T-cell (primary cell): ENCODE data around the gene ELF4. TPM values are rescaled to one million over a fixed set of nuclear protein-coding genes. Genes with fewer than 3 reads are reported as not detected.

Experiments
- ATAC-seq, 4 experiments: fragments of 200-7000 bp in 3 of 4; fragments of 150-1000 bp in 1 of 4; cut with Tn5 transposase; replicated peaks in 1 of 4; 1 replicate in 3 of 4; 2 replicates in 1 of 4; pipeline ENCODE4 v1.10.0; 2021; ENCODE audit warnings: moderate library complexity in 3 of 4, mild to moderate bottlenecking in 2 of 4, moderate number of reproducible peaks in 1 of 4
- CTCF ChIA-PET, 2 donors: fragments of 300-600 bp; sonication (Branson Sonifier 250); formaldehyde crosslinking; loops; one replicate each; lab custom pipeline; 2022; ENCODE audit warnings: antibody characterized with exemption in 2 of 2; lab: Charles Lee
- POLR2A ChIA-PET, 2 donors: fragments of 300-600 bp; sonication (Branson Sonifier 250); formaldehyde crosslinking; loops; one replicate each; lab custom pipeline; 2022; ENCODE audit warnings: antibody characterized with exemption in 2 of 2; lab: Charles Lee
- DNase-seq, 35 experiments: peaks; one replicate each; pipeline versions ENCODE4 v3.0.0 to v3.0.0-alpha.2; 2013 to 2023
- H3K27ac ChIP-seq: one replicate; pipeline ENCODE4 v1.5.1; 2013; ENCODE audit warnings: low read length
- H3K27me3 ChIP-seq, 2 experiments: replicated peaks in 1 of 2; 1 replicate in 1 of 2; 2 replicates in 1 of 2; pipeline versions ENCODE4 v1.6.1 to v1.7.0; 2013; ENCODE audit warnings: low read length in 1 of 2, mixed read lengths in 1 of 2; ENCODE audit not compliant: control insufficient read depth in 2 of 2, insufficient read depth in 2 of 2; ENCODE audit errors: extremely low read depth in 1 of 2
- H3K36me3 ChIP-seq, 2 donors: 1 replicate in 1 of 2; 2 replicates in 1 of 2; pipeline versions ENCODE4 v1.6.1 to v1.7.0; 2013; ENCODE audit warnings: low read length in 1 of 2; ENCODE audit not compliant: control insufficient read depth in 2 of 2, insufficient read depth in 1 of 2; ENCODE audit errors: extremely low read depth in 1 of 2
- H3K4me1 ChIP-seq, 2 experiments: 1 replicate in 1 of 2; 2 replicates in 1 of 2; pipeline versions ENCODE4 v1.6.1 to v1.7.0; 2013; ENCODE audit warnings: low read length in 2 of 2, mixed read lengths in 1 of 2; ENCODE audit not compliant: insufficient read depth in 2 of 2, control insufficient read depth in 1 of 2; ENCODE audit errors: extremely low read depth in 1 of 2
- H3K4me3 ChIP-seq, 2 donors: 1 replicate in 1 of 2; 2 replicates in 1 of 2; pipeline versions ENCODE4 v1.5.1 to v1.7.0; 2013; ENCODE audit warnings: mild to moderate bottlenecking in 2 of 2, low read length in 1 of 2, moderate library complexity in 1 of 2; ENCODE audit not compliant: control insufficient read depth in 1 of 2; ENCODE audit errors: extremely low read depth in 1 of 2
- H3K9me3 ChIP-seq: 2 replicates; pipeline ENCODE4 v1.7.0; 2013
- H3K27ac Mint-ChIP-seq, 2 donors: one replicate each; pipeline ENCODE4 v1.8.0; 2020 to 2021; ENCODE audit warnings: mild to moderate bottlenecking in 2 of 2, mixed read lengths in 2 of 2
- H3K27me3 Mint-ChIP-seq, 2 donors: one replicate each; pipeline ENCODE4 v1.8.0; 2021 to 2022; ENCODE audit warnings: mixed read lengths in 2 of 2
- H3K36me3 Mint-ChIP-seq: one replicate; pipeline ENCODE4 v1.8.0; 2021; ENCODE audit warnings: mixed read lengths
- H3K4me1 Mint-ChIP-seq, 3 donors: one replicate each; pipeline ENCODE4 v1.8.0; 2020 to 2022; ENCODE audit warnings: mixed read lengths in 3 of 3, mild to moderate bottlenecking in 1 of 3
- H3K4me3 Mint-ChIP-seq, 3 donors: one replicate each; pipeline ENCODE4 v1.8.0; 2020 to 2022; ENCODE audit warnings: mild to moderate bottlenecking in 3 of 3, mixed read lengths in 3 of 3, moderate library complexity in 3 of 3
- H3K9me3 Mint-ChIP-seq, 3 donors: one replicate each; pipeline ENCODE4 v1.8.0; 2020 to 2022; ENCODE audit warnings: mixed read lengths in 3 of 3
- WGBS: methylation state at CpG from one replicate; pipeline ENCODE4 v1.1.5; 2013; ENCODE audit warnings: missing lambda C conversion rate; ENCODE audit not compliant: insufficient coverage; 5-methylcytosine and 5-hydroxymethylcytosine counted together
- total RNA-seq, 35 experiments: library from RNA in 6 of 35; stranded (reverse) in 6 of 35; fragments of 120-200 nt in 1 of 35; gene quantifications; one replicate each; pipeline versions ENCODE4 v1.2.1 to v1.2.4 and lab custom pipeline; 2013 to 2026

Gene ELF4
- total RNA-seq, 5 donors from 2014 or later (not counting 1 experiment from before 2014, with no cell fraction given), result 30.0 to 35.6 (median 30.6) TPM

DNA sequence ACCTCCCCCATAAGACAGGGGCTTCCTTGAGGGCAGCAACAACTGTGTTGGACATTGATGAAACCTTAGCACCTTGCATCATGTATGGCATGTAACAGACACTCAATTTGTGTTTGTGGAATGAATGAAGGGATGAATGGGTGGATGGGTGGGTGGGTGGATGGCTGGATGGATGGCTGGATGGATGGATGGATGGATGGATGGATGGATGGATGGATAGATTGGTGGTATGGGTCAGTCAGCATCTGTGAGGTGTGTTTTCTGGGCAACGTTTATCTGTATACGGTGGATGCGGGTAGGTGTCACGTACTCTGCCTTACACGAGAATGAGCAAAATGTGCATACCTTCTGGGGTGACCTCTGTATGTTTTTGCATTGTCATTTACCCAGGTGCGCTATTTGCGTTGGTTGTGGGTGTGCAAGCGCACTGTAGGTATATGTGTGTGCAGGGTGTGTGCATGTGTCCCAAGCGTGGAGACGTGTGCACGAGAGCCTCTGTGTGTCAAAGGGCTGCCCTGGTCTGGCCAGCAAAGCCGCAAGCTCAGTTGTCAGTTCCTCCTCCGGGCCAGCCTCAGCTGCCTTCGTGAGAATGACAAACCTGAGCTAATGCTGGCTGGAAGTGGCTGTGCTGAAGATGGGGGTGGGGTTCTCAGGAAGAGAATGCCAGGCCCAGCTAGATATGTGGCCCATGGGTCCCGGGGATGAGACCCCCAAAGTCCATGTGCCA lies 26.5 kb downstream of the ELF4 start:
- peaks cover 7 to 93% of the 10 kb centered on the region in 2 experiments for H3K4me1 ChIP-seq
- ATAC-seq, result no peak
- CTCF ChIA-PET, result interaction anchor here (0.5 to 1.0 kb wide), 3 partner anchors 22 to 36 kb away, joined by 3 to 5 read pairs (median 3); no protein-coding TSS in a partner anchor
- Mint-ChIP-seq H3K4me1 (peaks cover 66 to 85% (median 80%) of the 10 kb centered on the region in 3 donors), H3K36me3 (peaks cover 5% of the 10 kb centered on the region), H3K27me3 (peaks cover 0 to 6% of the 10 kb centered on the region in 2 donors), H3K27ac (peak overlapping the region; percentile 94 to 98), H3K4me3 (peak overlapping the region; percentile 74 to 90 (median 83)), H3K9me3 (no peaks in the 10 kb centered on the region)
- H3K27ac ChIP-seq, result peak overlapping the region; percentile 68
- H3K4me3 ChIP-seq, result peak overlapping the region in 1 of 2 donors; percentile 58
- no peaks in the 10 kb centered on the region for H3K9me3 ChIP-seq
- H3K27me3 ChIP-seq, result no peaks in the 10 kb centered on the region
- POLR2A ChIA-PET, result interaction anchor here in 1 of 2 donors (0.6 kb wide), 1 partner anchor 112 kb away, joined by 3 read pairs; no protein-coding TSS in a partner anchor
- peak in 1 of 35 experiments; percentile 24 for DNase-seq
- H3K36me3 ChIP-seq, result peaks cover 0 to 10% of the 10 kb centered on the region in 2 donors
- 4% methylated on average over 7 of the region's 15 CpGs for WGBS

DNA sequence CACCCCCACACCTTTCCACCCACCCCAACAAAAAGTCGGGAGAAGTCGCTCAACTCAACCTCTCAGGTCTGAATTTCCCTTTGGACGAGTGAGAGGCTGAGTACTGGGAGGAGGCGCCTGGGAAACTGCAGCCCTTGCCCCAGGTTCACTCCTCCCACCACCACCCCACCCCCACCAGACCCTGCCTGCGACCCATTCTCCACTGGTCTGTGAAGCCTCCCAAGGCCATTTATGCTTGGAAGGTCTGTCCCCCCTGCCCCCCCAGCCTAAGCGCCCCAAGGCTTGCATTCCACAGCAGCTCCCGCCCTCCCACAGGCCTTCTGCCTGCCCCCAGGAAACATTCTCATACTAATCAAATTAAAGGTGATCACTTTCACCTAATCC lies 27.2 kb downstream of the ELF4 start:
- CTCF ChIA-PET, result interaction anchor here in 1 of 2 donors (2.5 kb wide), 1 partner anchor 39 kb away, joined by 22 read pairs; no protein-coding TSS in a partner anchor
- Histone ChIP-seq H3K4me3 (peak overlapping the region in 1 of 2 donors; percentile 38), H3K36me3 (peaks cover 0 to 10% of the 10 kb centered on the region in 2 donors), H3K27me3 (no peaks in the 10 kb centered on the region), H3K27ac (peak overlapping the region; percentile 86), H3K4me1 (peaks cover 7 to 85% of the 10 kb centered on the region in 2 experiments), H3K9me3 (no peaks in the 10 kb centered on the region)
- Mint-ChIP-seq H3K27me3 (peaks cover 0 to 6% of the 10 kb centered on the region in 2 donors), H3K4me3 (peak overlapping the region; percentile 82 to 90 (median 83)), H3K4me1 (peaks cover 59 to 79% (median 73%) of the 10 kb centered on the region in 3 donors), H3K9me3 (no peaks in the 10 kb centered on the region), H3K36me3 (peaks cover 5% of the 10 kb centered on the region), H3K27ac (peak overlapping the region; percentile 94 to 98)
- POLR2A ChIA-PET, result no interaction called here
- DNase-seq (no peak), ATAC-seq (no peak)
- WGBS, result 90% methylated on average over 2 of the region's 7 CpGs

DNA sequence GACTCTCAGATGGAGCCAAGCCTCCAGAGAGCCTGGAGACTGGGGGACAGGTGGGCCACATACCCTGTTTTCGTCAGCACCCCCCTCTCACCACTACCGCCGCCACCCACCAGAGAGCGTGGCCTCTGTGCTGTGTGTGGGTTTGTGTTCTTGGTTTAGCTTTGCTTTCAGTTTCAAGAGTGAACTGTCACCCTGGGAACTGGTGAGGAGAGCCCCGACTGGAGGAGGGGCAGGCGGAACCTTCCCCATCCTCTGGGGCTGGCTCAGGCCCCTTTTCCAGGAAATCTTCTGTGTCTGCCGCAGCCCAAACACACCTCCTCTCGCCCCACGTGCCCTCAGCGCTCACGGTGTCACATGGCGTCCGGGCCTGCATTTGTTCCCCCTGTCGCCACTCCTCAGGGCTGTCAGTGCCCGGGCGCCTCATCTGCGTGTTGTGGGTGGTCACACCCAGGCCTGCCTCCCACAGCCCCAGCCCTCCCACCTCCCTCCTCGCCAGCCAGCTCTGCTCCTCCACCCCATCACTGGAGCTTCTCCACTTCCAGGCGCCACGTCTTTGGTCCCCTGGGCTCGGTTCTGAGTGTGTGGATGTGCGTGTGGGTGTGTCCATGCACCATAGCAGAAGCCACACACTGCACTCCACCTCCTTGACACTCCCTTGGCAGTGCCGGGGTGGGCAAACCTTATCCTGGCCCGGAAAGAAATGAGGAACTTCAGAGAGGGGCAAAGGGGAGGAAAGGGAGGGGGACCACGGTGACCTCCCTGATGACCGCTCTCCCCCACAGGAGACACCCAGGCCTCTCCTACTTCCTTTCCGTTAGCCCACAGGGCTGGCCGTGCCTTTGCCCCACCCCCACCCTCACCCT lies 27.8 kb downstream of the ELF4 start:
- WGBS, result 0% methylated on average over 6 of the region's 28 CpGs
- Mint-ChIP-seq H3K27ac (peak overlapping the region; percentile 87 to 89), H3K9me3 (no peaks in the 10 kb centered on the region), H3K4me3 (peak overlapping the region; percentile 78 to 90 (median 82)), H3K36me3 (peaks cover 5% of the 10 kb centered on the region), H3K27me3 (peaks cover 0 to 6% of the 10 kb centered on the region in 2 donors), H3K4me1 (peaks cover 52 to 73% (median 68%) of the 10 kb centered on the region in 3 donors)
- DNase-seq (peak in 34 of 35 experiments; percentile 43 to 82 (median 57)), ATAC-seq (peak; percentile 67 to 80 (median 71))
- Histone ChIP-seq H3K27me3 (no peaks in the 10 kb centered on the region), H3K36me3 (peaks cover 0 to 13% of the 10 kb centered on the region in 2 donors), H3K9me3 (no peaks in the 10 kb centered on the region), H3K4me3 (peak overlapping the region in 1 of 2 donors; percentile 38), H3K27ac (peak overlapping the region; percentile 86), H3K4me1 (peaks cover 5 to 79% of the 10 kb centered on the region in 2 experiments)
- ChIA-PET POLR2A (interaction anchor here in 1 of 2 donors (0.5 kb wide), 1 partner anchor 9 kb away, joined by 3 read pairs; no protein-coding TSS in a partner anchor), CTCF (interaction anchor here (0.6 to 3.9 kb wide), 10 partner anchors 10 to 834 kb away, joined by 3 to 34 read pairs (median 4); no protein-coding TSS in a partner anchor)

- Histone ChIP-seq H3K27me3 (no peaks in the 10 kb centered on the region), H3K36me3 (peaks cover 0 to 14% of the 10 kb centered on the region in 2 donors), H3K27ac (peak overlapping the region; percentile 86), H3K9me3 (no peaks in the 10 kb centered on the region), H3K4me3 (peak overlapping the region in 1 of 2 donors; percentile 38), H3K4me1 (peaks cover 5 to 70% of the 10 kb centered on the region in 2 experiments)
- Mint-ChIP-seq H3K27ac (peak overlapping the region; percentile 87 to 89), H3K36me3 (peaks cover 5% of the 10 kb centered on the region), H3K4me1 (peaks cover 45 to 67% (median 61%) of the 10 kb centered on the region in 3 donors), H3K9me3 (no peaks in the 10 kb centered on the region), H3K27me3 (peaks cover 0 to 6% of the 10 kb centered on the region in 2 donors), H3K4me3 (peak overlapping the region; percentile 70 to 90 (median 82))
- 83% methylated on average over 1 of the region's 12 CpGs for WGBS
- ATAC-seq (no peak), DNase-seq (no peak)
- POLR2A ChIA-PET, result interaction anchor here in 1 of 2 donors (0.6 kb wide), 1 partner anchor 25 kb away, joined by 3 read pairs; no protein-coding TSS in a partner anchor
- CTCF ChIA-PET, result interaction anchor here (0.6 to 3.9 kb wide), 13 partner anchors 11 to 480 kb away, joined by 3 to 34 read pairs (median 4); no protein-coding TSS in a partner anchor
Observed at GRCh38 chrX:130081421-130082045, 28.8 kb downstream of the ELF4 start.

DNA sequence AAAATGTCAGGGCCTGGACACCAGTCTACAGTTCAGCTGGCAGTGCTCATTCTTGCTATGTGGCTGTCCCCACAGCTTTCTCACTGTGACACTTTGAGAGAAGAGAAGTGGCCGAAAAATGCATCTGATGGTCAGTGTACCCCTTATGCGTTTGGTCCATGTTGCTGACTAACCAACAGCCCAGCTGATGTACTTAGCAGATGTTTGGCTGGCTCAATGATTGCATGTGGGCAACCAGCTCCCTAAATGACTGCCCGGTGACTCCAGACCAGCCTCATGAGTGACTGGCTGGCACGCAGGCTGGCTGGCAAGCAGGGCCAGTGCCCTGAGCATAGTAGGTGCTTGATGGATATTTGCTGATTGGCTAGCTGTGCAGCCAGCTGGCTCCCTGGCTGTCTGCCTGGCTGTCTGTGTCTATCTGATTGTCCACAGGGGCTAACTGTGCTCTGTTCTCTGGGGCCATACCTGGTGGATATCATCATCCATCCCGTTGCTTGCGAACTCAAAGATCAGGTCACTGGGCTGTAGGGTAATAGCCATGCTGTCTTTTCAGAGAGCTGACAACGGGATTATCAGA lies 29.4 kb downstream of the ELF4 start:
- POLR2A ChIA-PET, result interaction anchor here in 1 of 2 donors (0.6 kb wide), 1 partner anchor 35 kb away, joined by 7 read pairs; no protein-coding TSS in a partner anchor
- CTCF ChIA-PET, result interaction anchor here (0.6 to 3.9 kb wide), 16 partner anchors 11 to 480 kb away, joined by 3 to 34 read pairs (median 4); no protein-coding TSS in a partner anchor
- Mint-ChIP-seq H3K27ac (peak overlapping the region; percentile 87 to 89), H3K9me3 (no peaks in the 10 kb centered on the region), H3K27me3 (peaks cover 0 to 6% of the 10 kb centered on the region in 2 donors), H3K4me3 (peak overlapping the region in 1 of 3 donors; percentile 90), H3K4me1 (peaks cover 38 to 61% (median 54%) of the 10 kb centered on the region in 3 donors), H3K36me3 (peaks cover 5% of the 10 kb centered on the region)
- Histone ChIP-seq H3K27me3 (no peaks in the 10 kb centered on the region), H3K4me3 (no peak overlapping the region), H3K36me3 (peaks cover 0 to 14% of the 10 kb centered on the region in 2 donors), H3K9me3 (no peaks in the 10 kb centered on the region), H3K27ac (peak overlapping the region; percentile 86), H3K4me1 (peaks cover 5 to 65% of the 10 kb centered on the region in 2 experiments)
- 100% methylated on average over 2 of the region's 7 CpGs for WGBS
- no peak for ATAC-seq
- no peak for DNase-seq
